ENCODE measurements around the gene TBX20.
"Not testable (repeated sequence)": the region's sequence is repeated elsewhere in the genome, so short reads cannot be mapped to it uniquely, and the experiment has no call there.

TBX20 gene

GRCh38 chr7:35250452-35250851 is 3.4 kb downstream of the TBX20 start:
- no peak overlapping the region for H3K4me3 ChIP-seq (ENCODE audit: low read depth, low read length)
- no peak for TF ChIP-seq MYC (IDR thresholded peaks at IDR 0.05; ENCODE audit: low read depth, low read length)
- TF ChIP-seq POLR2A (IDR thresholded peaks at IDR 0.05; ENCODE audit: extremely low read depth, insufficient read length), result no peak
- no peak for TF ChIP-seq CTCF (IDR thresholded peaks at IDR 0.05; ENCODE audit: low read depth, low read length)
- no peak for TF ChIP-seq MAX (IDR thresholded peaks at IDR 0.05; ENCODE audit: low read depth, low read length)
- no peak for DNase-seq (ENCODE audit: low read depth)

DNA sequence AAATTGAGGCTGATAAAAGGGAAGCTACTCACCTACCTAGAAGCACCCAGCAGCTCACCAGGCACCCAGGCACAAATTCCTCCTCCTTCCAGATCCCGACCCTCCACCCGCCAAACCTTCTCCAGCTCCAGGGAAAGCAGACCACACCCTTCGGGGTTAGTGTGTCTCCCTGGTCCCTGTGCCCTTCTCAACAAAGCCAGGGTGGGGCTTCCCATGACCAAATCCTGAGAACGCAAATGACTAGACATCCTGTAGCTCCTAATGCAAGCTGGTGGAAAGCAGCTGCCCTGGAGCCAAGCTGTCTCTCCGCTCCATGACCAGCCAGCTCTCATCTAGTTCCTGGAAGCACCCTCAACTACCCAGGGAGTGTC is 4.4 kb downstream of the TBX20 start:
- DNase-seq (ENCODE audit: low read depth), result no peak
- H3K4me3 ChIP-seq (ENCODE audit: low read depth, low read length), result no peak overlapping the region
- TF ChIP-seq MAX (IDR thresholded peaks at IDR 0.05; ENCODE audit: low read depth, low read length), result no peak
- TF ChIP-seq CTCF (IDR thresholded peaks at IDR 0.05; ENCODE audit: low read depth, low read length), result no peak
- no peak for TF ChIP-seq MYC (IDR thresholded peaks at IDR 0.05; ENCODE audit: low read depth, low read length)
- TF ChIP-seq POLR2A (IDR thresholded peaks at IDR 0.05; ENCODE audit: extremely low read depth, insufficient read length), result no peak

GRCh38 chr7:35248576-35249536 is 5.0 kb downstream of the TBX20 start:
- no peak for DNase-seq (ENCODE audit: low read depth)
- TF ChIP-seq MAX (IDR thresholded peaks at IDR 0.05; ENCODE audit: low read depth, low read length) (no peak), CTCF (IDR thresholded peaks at IDR 0.05; ENCODE audit: low read depth, low read length) (no peak), MYC (IDR thresholded peaks at IDR 0.05; ENCODE audit: low read depth, low read length) (no peak), POLR2A (IDR thresholded peaks at IDR 0.05; ENCODE audit: extremely low read depth, insufficient read length) (no peak)
- H3K4me3 ChIP-seq (ENCODE audit: low read depth, low read length), result no peak overlapping the region

DNA sequence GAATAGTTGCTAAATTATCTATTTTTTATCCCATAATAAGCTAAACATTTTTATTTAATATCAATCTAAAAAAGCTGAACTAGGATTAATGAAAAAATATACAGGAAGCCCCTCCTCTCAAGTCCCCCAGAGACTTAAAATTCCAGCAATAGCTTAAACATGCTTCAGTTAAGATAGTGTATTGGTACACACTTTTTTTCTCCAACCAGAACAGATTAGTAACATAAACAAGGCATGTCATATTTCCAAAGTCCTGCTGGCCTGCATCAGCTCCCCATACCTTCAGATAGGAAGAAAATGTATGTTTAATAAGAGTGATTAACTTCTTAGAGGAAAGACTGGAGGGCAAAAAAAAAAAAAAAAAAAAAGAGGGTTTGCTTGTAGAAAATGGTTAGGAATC is 7.1 kb downstream of the TBX20 start:
- no peak for DNase-seq (ENCODE audit: low read depth)
- no peak overlapping the region for H3K4me3 ChIP-seq (ENCODE audit: low read depth, low read length)
- TF ChIP-seq MAX (IDR thresholded peaks at IDR 0.05; ENCODE audit: low read depth, low read length) (no peak), CTCF (IDR thresholded peaks at IDR 0.05; ENCODE audit: low read depth, low read length) (no peak), POLR2A (IDR thresholded peaks at IDR 0.05; ENCODE audit: extremely low read depth, insufficient read length) (no peak), MYC (IDR thresholded peaks at IDR 0.05; ENCODE audit: low read depth, low read length) (no peak)

DNA sequence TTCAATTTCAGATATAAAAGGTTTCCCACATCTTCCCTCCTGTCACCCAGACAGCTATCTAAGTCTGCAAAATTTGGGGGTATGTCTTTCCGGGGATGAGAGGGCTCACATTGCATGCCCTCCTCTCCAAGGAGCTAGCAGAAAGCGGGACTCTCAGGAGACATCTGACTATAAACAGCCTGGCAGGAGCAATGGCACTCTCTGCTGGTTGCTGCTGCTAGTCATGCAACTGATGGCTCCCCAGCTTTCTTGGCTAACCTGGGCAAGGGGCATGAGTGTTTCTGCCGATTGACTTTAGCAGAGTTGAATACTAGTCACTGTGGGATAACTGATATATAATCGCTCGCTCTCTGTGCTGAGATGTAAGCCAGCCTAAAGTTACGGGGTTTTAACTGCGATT is 12.0 kb downstream of the TBX20 start:
- TF ChIP-seq MAX (IDR thresholded peaks at IDR 0.05; ENCODE audit: low read depth, low read length), result no peak
- H3K4me3 ChIP-seq (ENCODE audit: low read depth, low read length), result no peak overlapping the region
- DNase-seq (ENCODE audit: low read depth), result no peak

DNA sequence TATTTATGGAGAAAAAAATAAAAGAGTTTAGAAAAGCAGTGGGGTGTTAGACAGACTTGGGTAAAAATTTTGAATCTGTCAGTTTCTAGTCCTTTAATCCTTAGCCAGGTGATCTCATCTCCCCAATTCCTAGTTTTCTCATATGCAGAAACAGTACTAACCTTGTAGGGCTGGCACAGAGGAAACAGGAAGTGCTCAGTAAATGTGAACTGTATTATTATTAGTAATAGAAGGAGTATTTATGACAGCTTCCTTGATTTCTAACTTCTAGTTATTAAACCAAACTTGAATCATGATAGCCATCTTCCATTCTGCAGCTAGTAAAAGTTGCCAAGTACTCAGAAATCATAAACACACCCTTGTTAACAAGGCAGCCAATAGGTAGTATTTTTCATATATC is 12.5 kb downstream of the TBX20 start:
- no peak for DNase-seq (ENCODE audit: low read depth)
- TF ChIP-seq POLR2A (IDR thresholded peaks at IDR 0.05; ENCODE audit: extremely low read depth, insufficient read length), result no peak
- H3K4me3 ChIP-seq (ENCODE audit: low read depth, low read length), result no peak overlapping the region

- H3K4me3 ChIP-seq (ENCODE audit: low read depth, low read length); DNase-seq (ENCODE audit: low read depth): not testable (repeated sequence)
Observed at GRCh38 chr7:35241008-35241407, 12.9 kb downstream of the TBX20 start.

- H3K4me3 ChIP-seq (ENCODE audit: low read depth, low read length); DNase-seq (ENCODE audit: low read depth): not testable (repeated sequence)
Observed at GRCh38 chr7:35238456-35238855, 15.4 kb downstream of the TBX20 start.

Data from NB4 (cell line).